ACHN (cell line): ENCODE results near the gene DEFB128.
"Not testable (repeated sequence)": the region's sequence is repeated elsewhere in the genome, so short reads cannot be mapped to it uniquely, and the experiment has no call there.

Source experiments
- DNase-seq: peaks from one replicate; pipeline ENCODE4 v3.0.0-alpha.2; 2015
- in situ Hi-C: cut with HindIII; loops from 2 replicates; pipeline ENCODE4 v1.10.0; 2017; ENCODE audit warnings: low sequenced_read_pairs, low pct_ligation_motif_present, low pct_unique_long_range_greater_than_20kb

DEFB128 gene

GRCh38 chr20:189611-190010 is at the start of gene DEFB128:
DEFB128 (minus strand) TSS chr20:189711; CDS start chr20:189623, 88 bp downstream.
- DNase-seq: no peak
- in situ Hi-C loops: no loop called here

- no peak for DNase-seq
- in situ Hi-C loops: no loop called here
Observed at GRCh38 chr20:237929-238328, 48.4 kb upstream of the DEFB128 start.

GRCh38 chr20:237489-237888 is 48.0 kb upstream of the DEFB128 start:
- in situ Hi-C loops: no loop called here
- DNase-seq: no peak

GRCh38 chr20:235891-236290 is 46.4 kb upstream of the DEFB128 start:
- in situ Hi-C loops: no loop called here
- DNase-seq: peak; percentile 37

GRCh38 chr20:227439-228105 is 38.1 kb upstream of the DEFB128 start:
- in situ Hi-C loops: no loop called here

GRCh38 chr20:226958-227357 is 37.4 kb upstream of the DEFB128 start, which contains the start of gene DEFB129:
DEFB129 (plus strand) TSS chr20:227258; CDS start chr20:227289, 31 bp downstream.
- in situ Hi-C loops: no loop called here
- no peak for DNase-seq

More at GRCh38 chr20:227439-228105, 38.1 kb upstream of the DEFB128 start:
- no peak for DNase-seq

- in situ Hi-C loops, DNase-seq: not testable (repeated sequence)
Observed at GRCh38 chr20:225879-226278, 36.4 kb upstream of the DEFB128 start.

GRCh38 chr20:221258-221830 is 31.8 kb upstream of the DEFB128 start:
- in situ Hi-C loops: no loop called here

GRCh38 chr20:219290-220115 is 30.0 kb upstream of the DEFB128 start:
- peak; percentile 35 for DNase-seq
- in situ Hi-C loops: no loop called here

More at GRCh38 chr20:221258-221830, 31.8 kb upstream of the DEFB128 start:
- no peak for DNase-seq

GRCh38 chr20:217266-217665 is 27.8 kb upstream of the DEFB128 start:
- DNase-seq: no peak
- in situ Hi-C loops: no loop called here

GRCh38 chr20:215796-216195 is 26.3 kb upstream of the DEFB128 start:
- in situ Hi-C loops: no loop called here
- no peak for DNase-seq

GRCh38 chr20:214383-214782 is 24.9 kb upstream of the DEFB128 start:
- DNase-seq: no peak
- in situ Hi-C loops: no loop called here

- in situ Hi-C loops: no loop called here
Observed at GRCh38 chr20:210809-211502, 21.4 kb upstream of the DEFB128 start.

GRCh38 chr20:208942-209566 is 19.5 kb upstream of the DEFB128 start:
- peak; percentile 63 for DNase-seq
- in situ Hi-C loops: no loop called here

More at GRCh38 chr20:210809-211502, 21.4 kb upstream of the DEFB128 start:
- DNase-seq: no peak

GRCh38 chr20:203630-204029 is 14.1 kb upstream of the DEFB128 start:
- in situ Hi-C loops, DNase-seq: not testable (repeated sequence)

GRCh38 chr20:199996-200395 is 10.5 kb upstream of the DEFB128 start:
- no peak for DNase-seq
- in situ Hi-C loops: no loop called here

GRCh38 chr20:198225-198624 is 8.7 kb upstream of the DEFB128 start:
- in situ Hi-C loops: no loop called here

GRCh38 chr20:187733-188132 is 1.8 kb downstream of the DEFB128 start:
- in situ Hi-C loops: no loop called here
- DNase-seq: no peak

More at GRCh38 chr20:198225-198624, 8.7 kb upstream of the DEFB128 start:
- no peak for DNase-seq
